ENCODE measurements around the gene RPSA. TPM values are rescaled to one million over a fixed set of nuclear protein-coding genes. Genes with fewer than 3 reads are reported as not detected.

Gene RPSA
- total RNA-seq, 2 donors from 2014 or later, result 1,584 to 1,777 TPM

DNA sequence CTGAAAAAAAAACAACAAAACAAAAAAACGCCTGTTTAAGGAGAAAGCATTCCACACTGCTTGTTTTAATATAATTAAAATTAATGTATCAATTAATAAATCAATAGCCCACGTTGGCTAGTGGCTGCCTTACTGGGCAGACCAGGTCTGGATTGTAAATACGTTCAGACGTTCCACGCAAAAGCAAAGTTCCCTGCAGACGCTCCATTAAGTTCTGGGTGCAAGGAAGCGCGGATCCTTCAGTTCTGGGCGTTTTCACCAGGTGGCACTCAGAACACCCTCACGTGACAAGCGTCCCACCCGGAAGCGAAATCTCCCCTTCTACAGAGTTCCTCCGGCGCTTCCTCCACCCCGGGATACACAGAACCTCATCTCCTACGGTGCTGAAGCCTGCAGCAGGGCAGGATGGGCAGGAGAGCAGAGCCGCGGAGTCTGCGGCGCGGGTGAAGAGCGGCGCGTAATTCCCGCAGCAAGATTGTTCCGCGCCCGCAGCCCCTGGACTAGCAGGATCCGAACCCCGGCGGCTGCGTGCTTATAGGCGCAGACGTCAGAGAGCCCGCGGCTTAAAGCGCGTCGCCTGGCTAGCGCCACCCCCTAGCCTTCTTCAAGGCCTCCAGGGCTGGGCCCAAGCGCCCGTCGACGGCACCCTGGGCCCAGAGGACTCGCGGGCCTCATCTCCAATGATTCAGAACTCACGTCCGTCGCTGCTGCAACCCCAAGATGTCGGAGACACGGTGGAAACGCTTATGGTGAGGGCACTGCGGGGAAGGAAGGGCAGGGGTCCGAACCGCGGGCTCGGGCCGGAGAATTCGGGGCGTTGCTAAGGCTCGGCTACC, 23.3 kb upstream of the RPSA start, which contains the start of gene SLC25A38:
Gene SLC25A38 (plus strand): TSS at position 326 of the 836 bp plus-strand sequence. CDS start 355 bp downstream, at position 681.
- H3K9me3 ChIP-seq (ENCODE audit: control insufficient read depth, low read length), result no peaks in the 10 kb centered on the region
- 0 to 1% methylated on average over 33 to 61 of the region's 62 CpGs for WGBS, 2 experiments (ENCODE audit: insufficient coverage in 1 of 2, insufficient read length in 1 of 2)
- no peaks in the 10 kb centered on the region for H3K27me3 ChIP-seq (ENCODE audit: control insufficient read depth, insufficient read depth, low read length, poor library complexity, severe bottlenecking)
- H3K36me3 ChIP-seq (ENCODE audit: control insufficient read depth, insufficient read depth, low read length), result no peaks in the 10 kb centered on the region
- peak within 1 kb of the TSS; percentile 94 for H3K27ac ChIP-seq (ENCODE audit: low read depth, low read length)
- peak within 1 kb of the TSS; percentile 94 for H3K9ac ChIP-seq (ENCODE audit: extremely low read depth, low read length, poor library complexity, severe bottlenecking)
- H3K9me3 Mint-ChIP-seq, result no peaks in the 10 kb centered on the region
- H3K4me3 ChIP-seq (ENCODE audit: low read length), result peak within 1 kb of the TSS; percentile 92
- peaks cover 2% of the 10 kb centered on the region for H3K36me3 Mint-ChIP-seq (ENCODE audit: low read depth)
- H3K4me1 Mint-ChIP-seq, result peaks cover 33% of the 10 kb centered on the region
- TF ChIP-seq, protein P1, sequence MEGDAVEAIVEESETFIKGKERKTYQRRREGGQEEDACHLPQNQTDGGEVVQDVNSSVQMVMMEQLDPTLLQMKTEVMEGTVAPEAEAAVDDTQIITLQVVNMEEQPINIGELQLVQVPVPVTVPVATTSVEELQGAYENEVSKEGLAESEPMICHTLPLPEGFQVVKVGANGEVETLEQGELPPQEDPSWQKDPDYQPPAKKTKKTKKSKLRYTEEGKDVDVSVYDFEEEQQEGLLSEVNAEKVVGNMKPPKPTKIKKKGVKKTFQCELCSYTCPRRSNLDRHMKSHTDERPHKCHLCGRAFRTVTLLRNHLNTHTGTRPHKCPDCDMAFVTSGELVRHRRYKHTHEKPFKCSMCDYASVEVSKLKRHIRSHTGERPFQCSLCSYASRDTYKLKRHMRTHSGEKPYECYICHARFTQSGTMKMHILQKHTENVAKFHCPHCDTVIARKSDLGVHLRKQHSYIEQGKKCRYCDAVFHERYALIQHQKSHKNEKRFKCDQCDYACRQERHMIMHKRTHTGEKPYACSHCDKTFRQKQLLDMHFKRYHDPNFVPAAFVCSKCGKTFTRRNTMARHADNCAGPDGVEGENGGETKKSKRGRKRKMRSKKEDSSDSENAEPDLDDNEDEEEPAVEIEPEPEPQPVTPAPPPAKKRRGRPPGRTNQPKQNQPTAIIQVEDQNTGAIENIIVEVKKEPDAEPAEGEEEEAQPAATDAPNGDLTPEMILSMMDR (conservative IDR thresholded peaks at IDR 0.05), result peak; percentile 62
- H3K27ac Mint-ChIP-seq, result peak within 1 kb of the TSS; percentile 99
- peak; percentile 92 for DNase-seq
- H3K4me1 ChIP-seq (ENCODE audit: control insufficient read depth, insufficient read depth, low read length), result no peaks in the 10 kb centered on the region
- H3K4me3 Mint-ChIP-seq, result peak within 1 kb of the TSS; percentile 99
- peaks cover 1% of the 10 kb centered on the region for H3K27me3 Mint-ChIP-seq (ENCODE audit: insufficient read depth)

DNA sequence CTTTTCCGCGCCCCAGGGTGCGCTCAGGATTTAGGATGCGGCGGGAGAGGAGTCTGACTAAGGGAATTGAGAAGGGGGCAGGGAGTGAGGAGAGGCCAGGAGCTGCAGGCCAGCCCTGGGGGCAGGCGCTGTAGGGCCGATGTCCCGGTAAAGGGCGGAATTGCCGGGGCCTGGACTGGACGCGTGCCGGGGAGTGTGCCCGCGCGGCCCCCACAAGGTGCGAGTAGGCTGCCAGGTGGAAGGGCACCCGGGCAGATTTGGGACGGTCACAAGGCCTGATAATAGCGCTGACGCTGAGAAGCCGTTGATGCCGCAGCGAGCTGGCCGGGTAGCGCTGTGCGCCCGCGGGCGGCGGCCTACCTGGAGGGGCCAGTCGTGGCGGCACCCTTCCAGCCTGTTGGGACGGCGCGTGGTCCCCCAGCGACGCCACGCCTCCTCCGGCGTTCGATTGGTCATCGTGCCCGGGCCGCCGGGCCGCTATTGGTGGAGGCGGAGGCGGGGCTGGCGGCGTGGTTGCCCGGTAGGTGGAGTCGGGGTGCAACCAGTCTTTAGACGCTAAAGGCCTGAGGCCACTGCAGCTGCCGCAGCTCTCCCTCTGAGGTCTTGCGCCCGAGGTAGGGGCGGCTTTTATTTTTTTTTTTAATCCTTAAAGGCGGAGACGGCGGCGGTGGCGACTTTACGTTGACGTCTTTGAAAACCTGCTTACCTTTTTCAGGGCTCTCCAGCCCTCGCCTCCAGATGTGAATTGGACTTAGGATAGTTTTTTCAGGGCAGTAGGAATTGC, 22.4 kb upstream of the RPSA start:
- no peaks in the 10 kb centered on the region for H3K9me3 Mint-ChIP-seq
- peaks cover 5% of the 10 kb centered on the region for H3K36me3 Mint-ChIP-seq (ENCODE audit: low read depth)
- H3K27me3 Mint-ChIP-seq (ENCODE audit: insufficient read depth), result peaks cover 1% of the 10 kb centered on the region
- Histone ChIP-seq H3K4me1 (ENCODE audit: control insufficient read depth, insufficient read depth, low read length) (no peaks in the 10 kb centered on the region), H3K27ac (ENCODE audit: low read depth, low read length) (peak overlapping the region; percentile 94), H3K27me3 (ENCODE audit: control insufficient read depth, insufficient read depth, low read length, poor library complexity, severe bottlenecking) (no peaks in the 10 kb centered on the region), H3K4me3 (ENCODE audit: low read length) (peak overlapping the region; percentile 92), H3K9me3 (ENCODE audit: control insufficient read depth, low read length) (no peaks in the 10 kb centered on the region), H3K36me3 (ENCODE audit: control insufficient read depth, insufficient read depth, low read length) (peaks cover 4% of the 10 kb centered on the region), H3K9ac (ENCODE audit: extremely low read depth, low read length, poor library complexity, severe bottlenecking) (peak overlapping the region; percentile 94)
- TF ChIP-seq, protein P1 (conservative IDR thresholded peaks at IDR 0.05), result peak; percentile 15
- H3K27ac Mint-ChIP-seq, result peak overlapping the region; percentile 99
- H3K4me1 Mint-ChIP-seq, result peaks cover 33% of the 10 kb centered on the region
- 0 to 1% methylated on average over 32 to 66 of the region's 66 CpGs for WGBS, 2 experiments (ENCODE audit: insufficient coverage in 1 of 2, insufficient read length in 1 of 2)
- peak overlapping the region; percentile 99 for H3K4me3 Mint-ChIP-seq
- peak; percentile 99 for DNase-seq

DNA sequence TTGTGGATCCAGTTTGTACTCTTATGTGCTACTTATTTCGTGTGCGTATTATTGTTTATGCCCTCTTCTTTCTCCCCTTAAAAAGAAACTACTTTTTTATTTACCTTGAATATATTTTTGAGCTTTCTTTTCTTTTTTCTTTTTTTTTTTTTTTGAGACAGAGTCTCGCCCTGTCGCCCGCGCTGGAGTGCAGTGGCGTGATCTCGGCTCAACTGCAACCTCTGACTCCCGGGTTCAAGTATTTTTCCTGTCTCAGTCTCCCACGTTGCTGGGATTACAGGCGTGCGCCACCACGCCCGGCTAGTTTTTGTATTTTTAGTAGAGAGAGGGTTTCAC, 21.9 kb upstream of the RPSA start:
- H3K4me3 ChIP-seq (ENCODE audit: low read length), result peak overlapping the region; percentile 92
- Mint-ChIP-seq H3K4me3 (peak overlapping the region; percentile 99), H3K4me1 (peaks cover 33% of the 10 kb centered on the region), H3K27ac (peak overlapping the region; percentile 90), H3K9me3 (no peaks in the 10 kb centered on the region), H3K27me3 (ENCODE audit: insufficient read depth) (peaks cover 1% of the 10 kb centered on the region), H3K36me3 (ENCODE audit: low read depth) (peaks cover 10% of the 10 kb centered on the region)
- DNase-seq, result no peak
- no peaks in the 10 kb centered on the region for H3K4me1 ChIP-seq (ENCODE audit: control insufficient read depth, insufficient read depth, low read length)
- peaks cover 9% of the 10 kb centered on the region for H3K36me3 ChIP-seq (ENCODE audit: control insufficient read depth, insufficient read depth, low read length)
- 82% methylated on average over 12 of the region's 14 CpGs; no CpG with 5 or more reads in 1 of the 2 experiments for WGBS, 2 experiments (ENCODE audit: insufficient coverage in 1 of 2, insufficient read length in 1 of 2)
- H3K27me3 ChIP-seq (ENCODE audit: control insufficient read depth, insufficient read depth, low read length, poor library complexity, severe bottlenecking), result no peaks in the 10 kb centered on the region
- H3K9ac ChIP-seq (ENCODE audit: extremely low read depth, low read length, poor library complexity, severe bottlenecking), result peak overlapping the region; percentile 75
- H3K9me3 ChIP-seq (ENCODE audit: control insufficient read depth, low read length), result no peaks in the 10 kb centered on the region
- TF ChIP-seq, protein P1 (conservative IDR thresholded peaks at IDR 0.05), result no peak
- no peak overlapping the region for H3K27ac ChIP-seq (ENCODE audit: low read depth, low read length)
